ENCODE data around the gene HS6ST3.
"Not testable (repeated sequence)": the region's sequence is repeated elsewhere in the genome, so short reads cannot be mapped to it uniquely, and the experiment has no call there.

The HS6ST3 gene

GRCh38 chr13:96460609-96461008 lies 370.7 kb downstream of the HS6ST3 start:
- no peak for DNase-seq

- no peak for DNase-seq
Observed at GRCh38 chr13:96473526-96474180, 383.7 kb downstream of the HS6ST3 start.

GRCh38 chr13:96474181-96474557 lies 384.3 kb downstream of the HS6ST3 start:
- no peak for DNase-seq

DNA sequence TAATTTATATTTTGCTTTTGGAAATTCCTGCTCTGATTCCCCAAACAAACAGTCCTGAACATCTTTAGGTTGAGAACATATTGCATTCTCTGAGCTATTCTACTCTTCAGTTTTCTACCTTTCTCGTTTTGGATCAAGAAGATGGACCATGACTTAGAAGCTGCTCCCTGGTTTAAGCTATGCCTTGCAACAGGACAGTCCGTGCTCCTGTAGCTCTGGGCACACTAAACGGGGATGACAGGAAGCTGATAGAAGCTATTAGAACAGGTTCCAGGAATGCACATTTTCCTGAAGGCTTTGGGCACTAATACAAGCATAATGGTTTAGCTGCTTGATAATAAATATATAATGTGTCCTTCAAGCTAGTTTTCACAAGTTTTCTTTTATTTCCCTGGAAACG lies 385.2 kb downstream of the HS6ST3 start:
- no peak for DNase-seq

DNA sequence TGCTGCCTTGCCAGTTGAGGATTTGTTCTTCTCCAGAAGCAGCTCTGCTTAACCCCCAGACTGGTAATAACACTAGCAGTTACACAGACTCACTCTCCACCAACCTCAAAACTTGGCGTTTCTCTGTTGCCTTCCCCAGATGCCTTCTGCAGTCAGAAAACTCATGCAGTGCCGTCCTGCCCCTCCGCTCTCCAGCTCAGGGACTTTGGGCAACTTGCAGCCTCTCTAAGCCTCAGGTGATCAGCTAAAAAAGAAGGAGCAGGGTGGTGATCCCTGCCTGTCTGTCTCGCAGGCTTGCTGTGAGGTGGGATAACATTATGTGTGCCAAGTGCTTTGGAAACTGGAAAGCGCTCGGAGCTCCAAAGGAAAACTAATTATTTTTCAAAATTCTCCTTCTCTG lies 391.6 kb downstream of the HS6ST3 start:
- no peak for DNase-seq

GRCh38 chr13:96490496-96490989 lies 400.6 kb downstream of the HS6ST3 start:
- no peak for DNase-seq

DNA sequence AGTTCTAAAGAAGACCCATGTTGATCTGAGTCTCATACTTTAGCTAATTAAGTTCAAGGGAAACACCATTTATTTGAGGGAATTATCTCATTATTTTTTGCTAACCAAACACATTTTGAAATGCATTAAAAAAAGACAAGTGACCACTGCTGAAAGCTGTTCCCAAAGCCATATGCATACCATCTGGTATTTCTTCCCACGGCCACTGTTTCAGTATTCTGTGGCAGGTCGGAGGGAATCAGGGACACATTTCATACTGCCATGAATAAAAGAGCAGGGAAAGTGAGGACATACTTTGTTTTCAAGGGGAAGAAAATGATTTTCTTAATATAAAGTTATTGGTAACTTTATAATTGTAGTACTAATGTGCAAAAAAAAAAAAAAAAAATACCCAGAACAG lies 401.2 kb downstream of the HS6ST3 start:
- DNase-seq: no peak

DNA sequence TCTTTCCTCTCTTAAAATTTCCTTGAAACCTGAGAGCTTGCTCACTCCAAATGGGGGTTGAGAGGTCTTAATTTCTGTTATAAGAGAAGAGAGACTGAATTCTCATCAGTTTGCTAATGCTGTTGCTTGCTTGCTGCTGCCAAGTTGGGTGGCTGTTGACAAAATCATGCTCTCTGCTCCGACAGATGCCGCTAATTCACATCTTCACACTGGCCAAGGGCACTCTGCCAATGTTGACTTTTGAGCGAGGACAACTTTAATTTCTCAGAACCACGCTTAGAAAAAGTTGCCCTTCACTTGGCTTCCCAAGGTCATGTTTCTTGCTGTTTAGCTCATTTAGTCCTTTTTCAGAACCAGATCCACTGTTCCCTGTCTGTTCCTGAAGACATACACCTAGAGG lies 402.9 kb downstream of the HS6ST3 start:
- DNase-seq: peak; percentile 73

DNA sequence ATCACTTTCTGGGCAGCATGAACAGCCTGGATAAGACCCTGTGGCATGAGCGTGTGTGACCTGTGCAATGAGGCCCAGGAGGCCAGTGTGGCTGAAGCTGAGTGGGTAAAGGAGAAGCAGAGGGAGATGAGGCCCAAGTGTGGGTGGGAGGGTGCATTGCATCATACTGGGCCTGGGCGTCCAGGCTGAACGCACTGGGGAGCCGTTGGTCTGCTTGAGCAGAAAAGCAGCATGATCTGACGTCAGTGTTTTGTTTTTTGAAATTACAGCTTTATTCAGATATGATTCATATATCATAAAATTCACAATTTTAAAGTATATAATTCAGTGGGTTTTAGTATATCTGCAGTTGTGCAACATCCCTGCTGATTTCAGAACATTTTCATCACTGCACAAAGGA lies 409.7 kb downstream of the HS6ST3 start:
- no peak for DNase-seq

- DNase-seq: no peak
Observed at GRCh38 chr13:96500953-96501352, 411.0 kb downstream of the HS6ST3 start.

GRCh38 chr13:96503481-96503880 lies 413.6 kb downstream of the HS6ST3 start:
- DNase-seq: no peak

- no peak for DNase-seq
Observed at GRCh38 chr13:96511587-96511986, 421.7 kb downstream of the HS6ST3 start.

- no peak for DNase-seq
Observed at GRCh38 chr13:96519380-96519779, 429.5 kb downstream of the HS6ST3 start.

GRCh38 chr13:96524398-96525020 lies 434.6 kb downstream of the HS6ST3 start:
- DNase-seq: not testable (repeated sequence)

GRCh38 chr13:96525715-96526114 lies 435.8 kb downstream of the HS6ST3 start:
- DNase-seq: no peak

DNA sequence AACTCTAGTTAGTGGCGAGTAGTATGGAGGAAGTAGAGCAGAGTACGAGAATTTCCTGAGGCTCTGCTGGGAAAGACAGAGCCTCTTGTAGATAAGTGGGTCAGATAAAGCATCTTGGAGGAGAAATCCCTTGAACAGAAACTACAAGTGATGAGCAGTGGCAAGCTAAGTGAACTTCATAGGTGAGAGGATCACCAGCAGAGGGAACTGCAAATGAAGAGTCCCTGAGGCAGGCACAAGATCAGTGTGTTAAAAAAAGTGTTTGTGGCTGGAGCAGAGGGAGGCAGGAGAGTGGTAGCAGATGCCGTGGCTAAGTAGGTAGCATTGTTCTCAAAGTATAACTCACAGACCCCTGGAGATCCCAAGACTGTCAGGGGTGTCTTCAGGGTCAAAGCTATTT lies 437.6 kb downstream of the HS6ST3 start:
- DNase-seq: no peak

GRCh38 chr13:96532804-96533203 lies 442.9 kb downstream of the HS6ST3 start:
- no peak for DNase-seq

- DNase-seq: no peak
Observed at GRCh38 chr13:96533408-96533807, 443.5 kb downstream of the HS6ST3 start.

GRCh38 chr13:96539791-96540190 lies 449.9 kb downstream of the HS6ST3 start:
- no peak for DNase-seq

DNA sequence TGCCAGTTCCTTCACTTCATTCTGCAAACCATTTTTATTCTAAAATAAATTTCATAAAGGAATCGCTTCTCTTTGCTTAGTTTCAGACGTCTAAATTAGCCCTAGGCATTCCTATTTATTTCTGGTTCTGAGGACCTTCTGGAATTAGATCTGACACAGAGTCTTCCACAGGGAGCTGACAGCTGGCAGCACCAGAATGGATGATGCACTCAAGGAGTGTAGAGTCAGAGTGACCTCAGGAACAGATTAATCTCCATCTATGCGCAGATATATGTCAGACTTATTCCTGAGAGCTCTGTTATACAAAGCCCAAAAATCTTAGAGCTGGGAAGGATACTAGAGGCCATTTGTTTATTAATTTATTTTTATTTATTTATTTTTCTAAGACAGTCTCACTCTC lies 450.8 kb downstream of the HS6ST3 start:
- DNase-seq: no peak

DNA sequence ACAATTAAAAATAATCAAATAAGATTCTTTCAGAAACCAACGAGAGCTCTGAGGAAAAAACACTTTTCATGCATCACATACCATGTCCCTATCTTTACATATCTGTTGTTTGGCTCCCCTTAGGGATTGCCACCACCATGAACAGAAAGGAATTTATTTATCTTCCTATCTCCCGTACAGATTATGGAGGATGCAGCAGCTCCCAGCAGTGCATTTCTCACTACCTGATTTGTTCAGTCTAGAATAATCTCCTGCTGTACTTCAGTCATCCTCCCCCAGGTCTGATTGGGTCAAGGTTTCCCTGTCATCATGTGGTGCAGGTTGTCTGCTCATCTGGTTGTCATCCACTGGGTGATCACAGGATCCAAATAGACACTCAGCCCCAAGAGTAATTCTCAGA lies 453.1 kb downstream of the HS6ST3 start:
- no peak for DNase-seq

DNA sequence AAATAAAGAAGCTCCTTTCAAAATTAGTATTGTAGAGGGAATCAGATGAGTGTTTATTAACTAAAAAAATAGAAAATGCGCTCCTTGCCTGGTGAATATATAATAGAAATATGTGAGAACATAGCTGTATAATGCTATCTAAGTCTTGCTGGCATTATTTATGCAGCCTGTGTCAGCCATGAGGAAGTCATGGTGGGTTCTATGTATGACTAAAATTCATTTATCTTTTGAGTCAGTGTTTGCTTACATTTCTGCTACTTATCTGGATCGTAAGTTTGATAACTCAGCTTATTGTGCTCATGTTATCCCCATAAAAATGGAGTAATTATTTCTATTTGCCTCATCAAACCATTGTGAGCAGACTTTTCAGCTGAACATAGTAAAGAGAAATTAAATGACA lies 455.1 kb downstream of the HS6ST3 start:
- DNase-seq: no peak

- no peak for DNase-seq
Observed at GRCh38 chr13:96546463-96546862, 456.6 kb downstream of the HS6ST3 start.

DNA sequence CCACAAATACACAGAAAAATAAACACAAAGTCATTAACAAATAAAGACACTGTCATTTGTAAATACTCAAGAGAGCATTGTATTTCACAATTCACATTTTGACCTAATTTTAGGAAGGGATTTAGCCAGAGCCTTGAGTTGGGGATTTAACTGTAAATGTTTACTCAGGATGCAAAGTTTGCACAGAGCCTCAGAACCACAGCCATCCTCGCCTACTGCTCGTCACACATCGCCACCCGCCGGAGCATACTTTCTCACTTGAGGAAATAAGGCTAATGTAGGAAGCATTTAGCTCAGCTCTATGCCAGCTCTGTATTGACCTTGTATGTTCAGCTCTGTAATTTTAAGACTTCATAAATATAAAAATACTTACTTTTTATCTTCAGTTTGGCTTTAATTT lies 461.6 kb downstream of the HS6ST3 start:
- DNase-seq: no peak

- no peak for DNase-seq
Observed at GRCh38 chr13:96552559-96552958, 462.7 kb downstream of the HS6ST3 start.

All from NCI-H1694 (cell line).